GM18909 (cell line): ENCODE results near the gene F10.

ENCODE experiments used
- ATAC-seq: cut with Tn5 transposase; IDR thresholded peaks from one replicate; pipeline ENCODE4 v1.9.1; 2021; ENCODE audit warnings: mild to moderate bottlenecking; ENCODE audit not compliant: unreplicated experiment, poor library complexity

The F10 gene

GRCh38 chr13:113086031-113086750, 36.4 kb upstream of the F10 start:
- no peak for ATAC-seq

- ATAC-seq, result no peak
Observed at GRCh38 chr13:113086991-113087922, 35.3 kb upstream of the F10 start.

GRCh38 chr13:113087923-113088690, 34.5 kb upstream of the F10 start:
- no peak for ATAC-seq

GRCh38 chr13:113088691-113089020, 33.9 kb upstream of the F10 start:
- no peak for ATAC-seq

- no peak for ATAC-seq
Observed at GRCh38 chr13:113089693-113090414, 32.7 kb upstream of the F10 start.

GRCh38 chr13:113090415-113090770, 32.2 kb upstream of the F10 start:
- ATAC-seq, result no peak

- no peak for ATAC-seq
Observed at GRCh38 chr13:113090806-113091205, 31.8 kb upstream of the F10 start.

- ATAC-seq, result no peak
Observed at GRCh38 chr13:113091211-113091771, 31.3 kb upstream of the F10 start.

- ATAC-seq, result no peak
Observed at GRCh38 chr13:113091891-113092775, 30.5 kb upstream of the F10 start.

GRCh38 chr13:113092776-113093579, 29.6 kb upstream of the F10 start:
- no peak for ATAC-seq

- ATAC-seq, result no peak
Observed at GRCh38 chr13:113093580-113094409, 28.8 kb upstream of the F10 start.

- no peak for ATAC-seq
Observed at GRCh38 chr13:113094410-113094800, 28.2 kb upstream of the F10 start.

- ATAC-seq, result no peak
Observed at GRCh38 chr13:113095146-113096051, 27.2 kb upstream of the F10 start.

- ATAC-seq, result no peak
Observed at GRCh38 chr13:113096052-113096744, 26.4 kb upstream of the F10 start.

GRCh38 chr13:113096745-113097305, 25.8 kb upstream of the F10 start:
- ATAC-seq, result no peak

- no peak for ATAC-seq
Observed at GRCh38 chr13:113097651-113098050, 24.9 kb upstream of the F10 start.
